Measurements from ENCODE around the gene SLC47A2.
"Not testable (repeated sequence)": the region's sequence is repeated elsewhere in the genome, so short reads cannot be mapped to it uniquely, and the experiment has no call there.

Gene SLC47A2

GRCh38 chr17:19706791-19707727, 9.3 kb downstream of the SLC47A2 start:
- DNase-seq: no peak

- DNase-seq: no peak
These were observed 10.3 kb downstream of the SLC47A2 start for GRCh38 chr17:19705771-19706770.

GRCh38 chr17:19705201-19705600, 11.2 kb downstream of the SLC47A2 start:
- no peak for DNase-seq

- no peak for DNase-seq
These were observed 12.4 kb downstream of the SLC47A2 start for GRCh38 chr17:19703828-19704613.

- no peak for DNase-seq
These were observed 13.1 kb downstream of the SLC47A2 start for GRCh38 chr17:19703106-19703827.

- DNase-seq: no peak
These were observed 14.2 kb downstream of the SLC47A2 start for GRCh38 chr17:19702217-19702641.

- no peak for DNase-seq
These were observed 29.8 kb downstream of the SLC47A2 start for GRCh38 chr17:19686400-19687090.

GRCh38 chr17:19684909-19685580, 31.3 kb downstream of the SLC47A2 start:
- DNase-seq: not testable (repeated sequence)

- no peak for DNase-seq
These were observed 33.3 kb downstream of the SLC47A2 start for GRCh38 chr17:19683117-19683516.

- DNase-seq: no peak
These were observed 37.6 kb downstream of the SLC47A2 start for GRCh38 chr17:19678581-19679453.

- no peak for DNase-seq
These were observed 38.5 kb downstream of the SLC47A2 start for GRCh38 chr17:19677736-19678379.

GRCh38 chr17:19676896-19677295, 39.5 kb downstream of the SLC47A2 start:
- no peak for DNase-seq

- no peak for DNase-seq
These were observed 42.8 kb downstream of the SLC47A2 start for GRCh38 chr17:19673623-19674022.

- DNase-seq: no peak
These were observed 44.2 kb downstream of the SLC47A2 start for GRCh38 chr17:19672009-19672750.

GRCh38 chr17:19671433-19671832, 45.0 kb downstream of the SLC47A2 start:
- DNase-seq: no peak

- no peak for DNase-seq
These were observed 45.5 kb downstream of the SLC47A2 start for GRCh38 chr17:19670908-19671307.

- DNase-seq: not testable (repeated sequence)
These were observed 46.7 kb downstream of the SLC47A2 start for GRCh38 chr17:19669680-19670079.

- no peak for DNase-seq
These were observed 51.6 kb downstream of the SLC47A2 start for GRCh38 chr17:19664821-19665181.

Data from activated CD4-positive, alpha-beta T cell treated with anti-CD3 and anti-CD28 coated beads, Interleukin-2, amount 50 U/mL, for 16 hours (primary cell).